GM19239 (cell line): Measurements from ENCODE around the gene MMP26.
"Not testable (repeated sequence)": the region's sequence is repeated elsewhere in the genome, so short reads cannot be mapped to it uniquely, and the experiment has no call there.

Experiments used
- DNase-seq: peaks from one replicate; pipeline ENCODE4 v3.0.0; 2011; ENCODE audit warnings: low spot score; ENCODE audit not compliant: insufficient read length
- FAIRE-seq: peaks from 2 replicates; lab custom pipeline; 2011; peaks lifted over from hg19 to GRCh38; lab: Jason Lieb, UNC

MMP26 gene

DNA sequence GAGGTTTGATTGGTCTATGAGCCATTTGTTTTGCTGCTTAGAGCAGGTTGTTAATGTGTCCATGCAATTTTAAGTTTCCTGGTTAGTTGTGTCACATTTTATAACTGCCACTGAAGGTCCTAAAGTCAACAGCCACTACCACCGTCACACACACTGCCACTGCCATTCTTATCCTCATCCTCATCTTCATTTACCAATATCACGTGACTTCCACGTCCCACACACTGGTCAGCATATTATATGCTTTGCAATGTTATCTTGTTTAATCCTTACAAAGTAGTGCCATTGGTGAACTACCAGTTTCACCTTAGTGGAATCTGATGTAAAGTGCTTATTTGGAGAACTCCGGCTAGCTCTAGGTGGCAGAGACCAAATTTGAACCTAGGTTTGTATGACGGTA lies 9.7 kb downstream of the MMP26 start:
- no peak for DNase-seq
- FAIRE-seq = no peak

DNA sequence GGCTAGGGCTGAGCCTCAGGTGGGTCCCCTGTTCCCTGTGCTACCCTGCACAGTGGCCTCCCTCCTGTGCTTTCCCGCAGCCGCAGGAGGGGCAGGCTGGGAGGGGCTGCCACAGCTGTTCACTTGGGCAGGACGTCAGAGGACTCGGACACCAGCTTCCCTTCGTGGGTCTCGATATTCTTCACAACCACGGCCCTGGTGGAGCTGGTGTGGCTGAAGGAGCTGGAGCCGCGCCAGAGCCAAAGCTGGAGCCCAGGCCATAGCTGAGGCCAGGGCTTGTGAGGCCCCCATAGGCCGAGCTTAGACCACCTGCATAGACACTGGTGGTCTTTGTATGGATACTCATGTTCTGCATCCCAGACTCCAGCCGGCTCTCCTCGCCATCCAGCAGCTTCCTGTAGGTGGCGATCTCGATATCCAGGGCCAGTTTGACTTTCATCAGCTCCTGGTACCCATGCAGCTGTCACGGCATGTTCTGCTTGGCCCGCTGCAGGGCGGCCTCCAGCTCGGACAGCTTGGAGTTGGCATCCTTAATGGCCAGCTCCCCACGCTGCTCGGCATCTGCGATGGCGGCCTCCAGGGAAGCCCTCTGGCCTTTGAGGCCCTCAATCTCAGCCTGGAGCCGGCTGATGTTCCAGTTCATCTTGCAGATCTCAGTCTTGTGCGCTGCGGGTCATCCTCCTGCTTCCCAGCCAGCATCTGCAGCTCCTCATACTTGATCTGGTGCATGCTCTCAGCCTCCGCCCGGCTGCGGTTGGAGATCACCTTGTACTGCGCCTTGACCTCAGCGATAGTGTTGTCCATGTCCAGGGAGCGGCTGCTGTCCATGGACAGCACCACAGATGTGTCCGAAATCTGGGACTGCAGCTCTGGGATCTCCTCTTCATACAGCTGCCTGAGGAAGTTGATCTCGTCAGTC lies 18.3 kb downstream of the MMP26 start:
- not testable (repeated sequence) for DNase-seq, FAIRE-seq

DNA sequence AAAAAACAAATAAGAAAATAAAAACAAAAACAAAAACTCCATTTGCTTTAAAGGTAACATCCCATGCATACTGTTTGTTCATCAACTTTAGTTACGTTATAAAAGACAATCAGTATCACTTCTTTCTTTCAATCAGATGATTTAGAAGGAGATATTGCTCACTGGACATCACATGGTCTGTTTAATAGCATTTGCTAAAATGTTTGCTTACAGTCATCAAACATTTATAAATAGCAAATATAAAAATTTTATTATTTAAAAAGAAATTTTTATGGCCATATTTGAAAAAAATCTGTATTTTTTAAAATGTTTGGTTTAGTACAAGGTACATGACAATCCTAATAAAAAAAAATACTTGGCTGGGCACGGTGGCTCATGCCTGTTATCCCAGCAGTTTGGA lies 22.6 kb downstream of the MMP26 start:
- DNase-seq = no peak
- FAIRE-seq = no peak

DNA sequence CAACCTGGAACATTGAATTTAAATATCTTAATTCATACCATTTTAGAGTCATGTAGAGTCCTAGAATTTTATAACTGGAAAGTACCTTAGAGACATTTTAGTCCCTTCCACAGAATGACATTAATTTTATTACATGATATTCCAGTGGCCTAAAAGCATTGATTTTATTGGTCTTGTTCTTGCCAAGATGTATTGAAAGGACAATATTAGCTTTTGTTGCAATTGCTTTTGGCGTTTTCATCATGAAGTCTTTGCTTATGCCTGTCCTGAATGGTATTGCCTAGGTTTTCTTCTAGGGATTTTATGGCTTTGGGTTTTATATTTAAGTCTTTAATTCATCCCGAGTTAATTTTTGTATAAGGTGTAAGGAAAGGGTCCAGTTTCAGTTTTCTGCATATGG lies 36.2 kb downstream of the MMP26 start:
- DNase-seq (no peak), FAIRE-seq (no peak)

DNA sequence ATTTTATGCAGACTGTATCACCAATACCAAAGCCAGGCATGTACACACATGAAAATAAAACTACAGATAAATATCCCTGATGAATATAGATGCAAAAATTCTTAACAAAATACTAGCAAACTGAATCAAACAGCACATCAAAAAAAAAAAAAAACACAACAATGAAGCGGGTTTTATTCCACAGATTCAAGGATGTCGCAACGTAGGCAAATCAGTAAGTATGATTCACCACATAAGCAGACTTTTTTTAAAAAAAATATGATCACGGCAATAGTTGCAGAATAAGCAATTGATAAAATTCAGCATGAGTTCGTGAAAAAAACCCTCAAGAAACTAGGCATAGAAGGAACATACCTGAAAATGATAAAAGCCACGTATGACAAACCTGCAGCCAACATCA lies 43.9 kb downstream of the MMP26 start:
- DNase-seq (no peak), FAIRE-seq (no peak)

DNA sequence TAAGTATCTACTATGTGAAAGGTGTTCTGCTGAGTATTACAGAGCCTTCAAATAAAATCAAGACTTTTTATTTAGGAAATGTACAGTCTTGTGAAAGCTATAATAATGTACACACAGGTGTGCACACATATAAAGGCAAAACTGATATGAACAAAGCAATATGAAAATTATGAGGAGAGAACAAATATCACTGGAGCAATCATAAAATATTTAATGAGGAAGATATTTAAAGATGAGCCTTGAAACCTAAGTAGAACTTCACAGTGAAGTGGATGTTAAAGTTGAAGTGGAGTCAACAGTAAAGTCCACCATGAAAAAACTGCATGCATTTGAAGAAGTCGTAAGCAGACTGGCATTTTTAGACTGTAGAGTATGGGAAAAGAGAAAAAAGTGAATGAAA lies 46.6 kb downstream of the MMP26 start:
- no peak for FAIRE-seq
- no peak for DNase-seq
